ENCODE measurements around the gene OR2A12. TPM values are rescaled to one million over a fixed set of nuclear protein-coding genes. Genes with fewer than 3 reads are reported as not detected.

Gene OR2A12
- total and polyA plus RNA-seq, 2 of the 13 experiments (the other 11 are each of a cell fraction or from before 2014, with no cell fraction given), result 0.18 TPM; not detected in 1

- no peak for FAIRE-seq
- no peak overlapping the region for H3K4me2 ChIP-seq (ENCODE audit: low read depth, low read length)
- CTCF ChIA-PET (ENCODE audit: low intra/inter-chr PET ratio, low total read pairs), result no interaction called here
- H4K20me1 ChIP-seq (ENCODE audit: insufficient read depth, low read length), result no peaks in the 10 kb centered on the region
- POLR2A ChIA-PET, result no interaction called here
- H3K27me3 ChIP-seq (ENCODE audit: control insufficient read depth in 1 of 2, insufficient read depth in 2 of 2, low read length in 2 of 2), result no peaks in the 10 kb centered on the region
- no TSS peak for BruUV-seq (replicated peaks)
- 0% methylated on average over 3 of the region's 3 CpGs for WGBS (ENCODE audit: low lambda C conversion rate)
- no peak overlapping the region for H3K9ac ChIP-seq (ENCODE audit: insufficient read depth, low read depth, low read length)
- no peak overlapping the region for H2AFZ ChIP-seq (ENCODE audit: low read length)
- in situ Hi-C loops (cut with HindIII; ENCODE audit: extremely low pct_ligation_motif_present, low pct_unique_long_range_greater_than_20kb), result no loop called here
- ATAC-seq, result no peak
- intact Hi-C loops (cut with micrococcal nuclease; ENCODE audit: unreplicated experiment), result no loop called here
- H3K4me3 ChIP-seq (replicated peaks in 1 of 3; ENCODE audit: insufficient read depth in 1 of 3, low read depth in 2 of 3, low read length in 3 of 3), result no peak overlapping the region
- no peaks in the 10 kb centered on the region for H3K79me2 ChIP-seq (ENCODE audit: insufficient read depth, low read length)
- H3K36me3 ChIP-seq (replicated peaks in 1 of 2; ENCODE audit: control insufficient read depth in 1 of 2, insufficient read depth in 2 of 2, low read length in 2 of 2), result no peaks in the 10 kb centered on the region
- no peaks in the 10 kb centered on the region for H3K4me1 ChIP-seq (ENCODE audit: insufficient read depth, low read length)
- H3K9me3 ChIP-seq (ENCODE audit: low read length), result no peaks in the 10 kb centered on the region
- H3K27ac ChIP-seq (ENCODE audit: extremely low read length, insufficient read depth, low read length), result no peak overlapping the region
- DNase-seq (ENCODE audit: low spot score), result no peak
- TF ChIP-seq ZIK1 (CRISPR knock-in tag; IDR thresholded peaks at IDR 0.05; ENCODE audit: borderline replicate concordance, low read depth) (no peak), PATZ1 (CRISPR knock-in tag; IDR thresholded peaks at IDR 0.05) (no peak), ZNF12 (CRISPR knock-in tag; IDR thresholded peaks at IDR 0.05) (no peak), PBX3 (CRISPR knock-in tag; IDR thresholded peaks at IDR 0.05; ENCODE audit: borderline replicate concordance) (no peak), STAG1 (CRISPR knock-in tag; IDR thresholded peaks at IDR 0.05) (no peak), ETV6 (CRISPR knock-in tag; conservative IDR thresholded peaks at IDR 0.05) (no peak), MEIS2 (CRISPR knock-in tag; IDR thresholded peaks at IDR 0.05) (no peak), ZNF574 (CRISPR knock-in tag; IDR thresholded peaks at IDR 0.05) (no peak), ZNF724P (CRISPR knock-in tag; IDR thresholded peaks at IDR 0.05; ENCODE audit: borderline replicate concordance) (no peak), ZBTB46 (CRISPR knock-in tag; IDR thresholded peaks at IDR 0.05; ENCODE audit: borderline replicate concordance) (no peak), TGIF2 (CRISPR knock-in tag; IDR thresholded peaks at IDR 0.05) (no peak), BCL3 (CRISPR knock-in tag; IDR thresholded peaks at IDR 0.05) (no peak), ZNF580 (CRISPR knock-in tag; IDR thresholded peaks at IDR 0.05; ENCODE audit: borderline replicate concordance, low read depth) (no peak), ZC3H4 (CRISPR knock-in tag; IDR thresholded peaks at IDR 0.05; ENCODE audit: borderline replicate concordance) (no peak), NKX3-1 (CRISPR knock-in tag; IDR thresholded peaks at IDR 0.05) (no peak)
Observed at GRCh38 chr7:144100607-144101006, 14.5 kb downstream of the OR2A12 start.
